Thymus (tissue), 14 donors: ENCODE results near the gene DICER1. TPM values are rescaled to one million over a fixed set of nuclear protein-coding genes. Genes with fewer than 3 reads are reported as not detected.
"Not testable (repeated sequence)": the region's sequence is repeated elsewhere in the genome, so short reads cannot be mapped to it uniquely, and the experiment has no call there.

Experiments
- DNase-seq, 9 donors: peaks; one replicate each; pipeline ENCODE4 v3.0.0-alpha.2; 2013; ENCODE audit warnings: low spot score in 9 of 9, low read depth in 6 of 9, missing footprints in 1 of 9
- H3K27ac ChIP-seq, 2 donors: one replicate each; pipeline ENCODE4 v1.5.1; 2013; ENCODE audit warnings: control low read depth in 1 of 2, low read depth in 1 of 2, low read length in 1 of 2, mild to moderate bottlenecking in 1 of 2, moderate library complexity in 1 of 2
- H3K27me3 ChIP-seq, 2 donors: one replicate each; pipeline ENCODE4 v1.5.1; 2013; ENCODE audit warnings: low read length in 1 of 2; ENCODE audit not compliant: control insufficient read depth in 2 of 2, insufficient read depth in 1 of 2
- H3K36me3 ChIP-seq, 2 donors: one replicate each; pipeline ENCODE4 v1.5.1; 2013; ENCODE audit warnings: low read length in 1 of 2, mild to moderate bottlenecking in 1 of 2, moderate library complexity in 1 of 2; ENCODE audit not compliant: control insufficient read depth in 2 of 2, insufficient read depth in 2 of 2
- H3K4me1 ChIP-seq, 2 donors: one replicate each; pipeline ENCODE4 v1.5.1; 2013; ENCODE audit warnings: low read length in 2 of 2; ENCODE audit not compliant: control insufficient read depth in 2 of 2, insufficient read depth in 2 of 2
- H3K4me3 ChIP-seq, 2 donors: one replicate each; pipeline ENCODE4 v1.5.1; 2013; ENCODE audit warnings: low read length in 2 of 2, control low read depth in 1 of 2, mild to moderate bottlenecking in 1 of 2
- H3K9me3 ChIP-seq, 2 donors: one replicate each; pipeline ENCODE4 v1.5.1; 2013; ENCODE audit warnings: low read length in 1 of 2, mild to moderate bottlenecking in 1 of 2; ENCODE audit not compliant: control insufficient read depth in 2 of 2, insufficient read depth in 1 of 2
- WGBS: extraction: QIAGEN DNeasy Blood & Tissue Kit; methylation state at CpG from one replicate; pipeline ENCODE4 v1.1.7; 2013; 5-methylcytosine and 5-hydroxymethylcytosine counted together
- long read RNA-seq, 10 donors: transcript quantifications; one replicate each; lab custom pipeline, GENCODE V29; 2026
- polyA plus RNA-seq: library from polyadenylated mRNA; stranded (reverse); fragments of 200-250 nt; gene quantifications from one replicate; pipeline ENCODE4 v1.2.3, GENCODE V29; 2013
- total RNA-seq: library from RNA; stranded (reverse); fragments of 120-200 nt; gene quantifications from one replicate; pipeline ENCODE4 v1.2.4, GENCODE V29; 2013
- donor health status: healthy.

DICER1 gene
- total RNA-seq (33.3 TPM), polyA plus RNA-seq (14.8 TPM)
- long read RNA-seq, donor 1, result 0 reads
- long read RNA-seq, donor 2, result 0 reads
- long read RNA-seq, donor 3, result 0 reads
- long read RNA-seq, donor 4, result 0 reads
- long read RNA-seq, donor 5, result 0 reads
- long read RNA-seq, donor 6, partial matches to known transcripts, result 0 of 2 reads
- long read RNA-seq, donor 6, other reads (novel, unspliced or antisense), result 0 of 2 reads
- long read RNA-seq, donor 7, full-length matches to known transcripts, result 1 of 13 reads
- long read RNA-seq, donor 7, partial matches to known transcripts, result 12 of 13 reads
- long read RNA-seq, donor 7, other reads (novel, unspliced or antisense), result 0 of 13 reads
- long read RNA-seq, donor 8, result 0 reads
- long read RNA-seq, donor 9, result 0 reads
- long read RNA-seq, donor 10, partial matches to known transcripts, result 0 of 1 reads
- long read RNA-seq, donor 10, other reads (novel, unspliced or antisense), result 0 of 1 reads

- Histone ChIP-seq H3K4me1 (peaks cover 10 to 12% of the 10 kb centered on the region in 2 donors), H3K27ac (peak within 1 kb of the TSS; percentile 92 to 93), H3K27me3 (no peaks in the 10 kb centered on the region), H3K4me3 (peak within 1 kb of the TSS; percentile 84 to 86), H3K9me3 (no peaks in the 10 kb centered on the region), H3K36me3 (no peaks in the 10 kb centered on the region)
- under 1% methylated on average over 77 of the region's 77 CpGs for WGBS
- DNase-seq, result peak; percentile 78 to 97 (median 91)
These were observed at the start of gene DICER1 for GRCh38 chr14:95157327-95158189. TSS of gene DICER1 (minus strand) at chr14:95157529. CDS start at chr14:95133458, 24,071 bp downstream.

- no peak for DNase-seq
- WGBS, result 94% methylated on average over 2 of the region's 2 CpGs
- no peaks in the 10 kb centered on the region for H3K9me3 ChIP-seq
- peaks cover 0 to 4% of the 10 kb centered on the region in 2 donors for H3K27me3 ChIP-seq
- no peaks in the 10 kb centered on the region for H3K4me1 ChIP-seq
- no peaks in the 10 kb centered on the region for H3K36me3 ChIP-seq
- H3K27ac ChIP-seq, result no peak overlapping the region
- H3K4me3 ChIP-seq, result no peak overlapping the region
These were observed 49.2 kb upstream of the DICER1 start for GRCh38 chr14:95206534-95206933.

- Histone ChIP-seq H3K9me3 (no peaks in the 10 kb centered on the region), H3K4me3 (no peak overlapping the region), H3K4me1 (no peaks in the 10 kb centered on the region), H3K27ac (no peak overlapping the region), H3K36me3 (no peaks in the 10 kb centered on the region), H3K27me3 (peaks cover 0 to 4% of the 10 kb centered on the region in 2 donors)
- DNase-seq, result no peak
- WGBS, result 97% methylated on average over 2 of the region's 2 CpGs
These were observed 47.4 kb upstream of the DICER1 start for GRCh38 chr14:95204705-95205104.

GRCh38 chr14:95201745-95202144 is 44.4 kb upstream of the DICER1 start:
- not testable (repeated sequence) for H3K27me3 ChIP-seq, H3K9me3 ChIP-seq, H3K36me3 ChIP-seq, H3K27ac ChIP-seq, H3K4me1 ChIP-seq, DNase-seq, H3K4me3 ChIP-seq
- 95% methylated on average over 2 of the region's 2 CpGs for WGBS

GRCh38 chr14:95200404-95200803 is 43.1 kb upstream of the DICER1 start:
- Histone ChIP-seq H3K36me3 (no peaks in the 10 kb centered on the region), H3K9me3 (no peaks in the 10 kb centered on the region), H3K27ac (no peak overlapping the region), H3K4me1 (no peaks in the 10 kb centered on the region), H3K27me3 (no peaks in the 10 kb centered on the region), H3K4me3 (no peak overlapping the region)
- 95% methylated on average over 7 of the region's 7 CpGs for WGBS
- no peak for DNase-seq

- no peaks in the 10 kb centered on the region for H3K27me3 ChIP-seq
- H3K27ac ChIP-seq, result no peak overlapping the region
- no peak overlapping the region for H3K4me3 ChIP-seq
- no peaks in the 10 kb centered on the region for H3K4me1 ChIP-seq
- no peaks in the 10 kb centered on the region for H3K9me3 ChIP-seq
- DNase-seq, result no peak
- 89% methylated on average over 8 of the region's 8 CpGs for WGBS
- H3K36me3 ChIP-seq, result no peaks in the 10 kb centered on the region
These were observed 42.1 kb upstream of the DICER1 start for GRCh38 chr14:95199298-95199983.

GRCh38 chr14:95198320-95198719 is 41.0 kb upstream of the DICER1 start:
- H3K4me3 ChIP-seq, result no peak overlapping the region
- no peaks in the 10 kb centered on the region for H3K9me3 ChIP-seq
- no peak for DNase-seq
- H3K4me1 ChIP-seq, result no peaks in the 10 kb centered on the region
- no peak overlapping the region for H3K27ac ChIP-seq
- H3K27me3 ChIP-seq, result no peaks in the 10 kb centered on the region
- 95% methylated on average over 9 of the region's 9 CpGs for WGBS
- no peaks in the 10 kb centered on the region for H3K36me3 ChIP-seq

GRCh38 chr14:95197551-95197950 is 40.2 kb upstream of the DICER1 start:
- Histone ChIP-seq H3K36me3 (no peaks in the 10 kb centered on the region), H3K27ac (no peak overlapping the region), H3K4me1 (no peaks in the 10 kb centered on the region), H3K27me3 (no peaks in the 10 kb centered on the region), H3K4me3 (no peak overlapping the region), H3K9me3 (no peaks in the 10 kb centered on the region)
- DNase-seq, result no peak
- WGBS, result 96% methylated on average over 8 of the region's 8 CpGs
